Activated CD8-positive, alpha-beta T cell treated with anti-CD3 and anti-CD28 coated beads, Interleukin-2, amount 10 ng/mL, durations not matched to agents 7 days and 5 days (primary cell): Measurements from ENCODE around the gene LBHD1. TPM values are rescaled to one million over a fixed set of nuclear protein-coding genes. Genes with fewer than 3 reads are reported as not detected.
"Not testable (repeated sequence)": the region's sequence is repeated elsewhere in the genome, so short reads cannot be mapped to it uniquely, and the experiment has no call there.

Experiments used
- ATAC-seq: fragments of 150-1000 bp; cut with Tn5 transposase; one replicate; pipeline ENCODE4 v1.10.0; 2021; ENCODE audit warnings: moderate library complexity
- CTCF ChIA-PET: fragments of 350-600 bp; sonication (Branson Sonifier 250); formaldehyde crosslinking; loops from one replicate; lab custom pipeline; 2021; ENCODE audit warnings: antibody characterized with exemption; lab: Charles Lee
- POLR2A ChIA-PET: fragments of 350-600 bp; sonication (Branson Sonifier 250); formaldehyde crosslinking; loops from one replicate; lab custom pipeline; 2021; ENCODE audit warnings: antibody characterized with exemption; lab: Charles Lee
- DNase-seq: peaks from one replicate; pipeline ENCODE4 v3.0.0-alpha.2; 2020
- H3K27ac Mint-ChIP-seq: one replicate; pipeline ENCODE4 v1.8.0; 2021; ENCODE audit warnings: mild to moderate bottlenecking, mixed read lengths
- H3K27me3 Mint-ChIP-seq: one replicate; pipeline ENCODE4 v1.8.0; 2021; ENCODE audit warnings: low read depth, mixed read lengths
- H3K36me3 Mint-ChIP-seq: one replicate; pipeline ENCODE4 v1.8.0; 2021; ENCODE audit warnings: low read depth, mixed read lengths
- H3K4me1 Mint-ChIP-seq: one replicate; pipeline ENCODE4 v1.8.0; 2021; ENCODE audit warnings: low read depth, mixed read lengths
- H3K4me3 Mint-ChIP-seq: one replicate; pipeline ENCODE4 v1.8.0; 2021; ENCODE audit warnings: mild to moderate bottlenecking, mixed read lengths
- H3K9me3 Mint-ChIP-seq: one replicate; pipeline ENCODE4 v1.8.0; 2022; ENCODE audit warnings: mixed read lengths; ENCODE audit not compliant: insufficient read depth
- total RNA-seq, 2 experiments: library from RNA; stranded (reverse); gene quantifications; one replicate each; pipeline ENCODE4 v1.2.3, GENCODE V29; 2021

Gene LBHD1
- total RNA-seq, 2 experiments from 2014 or later = 22.3 to 25.0 TPM

DNA sequence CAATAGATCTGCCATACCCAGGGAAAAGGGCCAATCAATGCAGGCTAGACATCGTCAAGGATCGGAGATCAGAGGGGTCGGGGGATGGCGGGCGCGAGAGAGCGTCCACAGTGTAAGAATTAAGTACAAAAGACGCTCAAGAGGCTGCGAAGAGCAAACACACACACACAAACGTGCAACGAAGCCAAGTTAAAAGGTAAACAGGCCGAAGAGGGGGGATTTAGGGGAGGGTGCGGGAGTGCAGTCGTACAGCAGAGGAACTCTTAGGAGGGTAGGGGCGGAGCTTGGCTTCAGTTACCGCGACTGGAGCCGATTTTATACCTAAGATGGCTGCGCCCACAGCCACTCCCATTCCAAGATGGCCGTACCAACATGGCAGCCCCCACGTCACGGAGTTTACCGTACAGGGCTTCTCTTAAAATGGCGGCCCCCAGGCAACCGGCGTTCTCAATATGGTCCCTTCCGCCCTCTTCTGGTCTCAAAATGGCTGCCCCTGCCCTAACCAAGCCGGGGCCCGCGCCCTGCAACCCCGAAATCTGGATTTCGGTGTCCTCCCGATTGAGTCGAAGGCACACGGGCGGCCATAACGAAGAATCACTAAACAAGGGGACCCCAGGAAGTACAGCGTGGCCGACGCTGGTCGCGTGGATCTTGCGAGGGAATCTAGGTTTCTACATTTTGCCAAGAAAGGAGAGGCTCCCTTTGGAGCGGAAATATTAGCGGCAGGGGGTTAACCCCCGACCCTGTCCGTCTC is 37.4 kb upstream of the LBHD1 start:
- no peaks in the 10 kb centered on the region for H3K27me3 Mint-ChIP-seq

GRCh38 chr11:62708793-62709192 is 36.7 kb upstream of the LBHD1 start:
- ChIA-PET CTCF (interaction anchor here (1.0 to 3.6 kb wide), 7 partner anchors 11 to 284 kb away, joined by 3 to 15 read pairs (median 4); partner anchors contain the start of genes HNRNPUL2 and TUT1), POLR2A (interaction anchor here (0.6 to 11.7 kb wide), 26 partner anchors 9 to 569 kb away, joined by 3 to 123 read pairs (median 6); partner anchors contain the start of genes C11orf98, CSKMT, EEF1G and HNRNPUL2)
- ATAC-seq (peak; percentile 36), DNase-seq (peak; percentile 73)
- peak overlapping the region; percentile 85 for H3K4me3 Mint-ChIP-seq
- H3K36me3 Mint-ChIP-seq = peaks cover 51% of the 10 kb centered on the region
- H3K9me3 Mint-ChIP-seq = no peaks in the 10 kb centered on the region
- H3K27ac Mint-ChIP-seq = peak overlapping the region; percentile 95
- H3K4me1 Mint-ChIP-seq = peaks cover 67% of the 10 kb centered on the region
- no peaks in the 10 kb centered on the region for H3K27me3 Mint-ChIP-seq

More for the DNA sequence above, 37.4 kb upstream of the LBHD1 start:
- ATAC-seq = peak; percentile 79
- Mint-ChIP-seq H3K36me3 (peaks cover 56% of the 10 kb centered on the region), H3K4me1 (peaks cover 73% of the 10 kb centered on the region), H3K4me3 (peak overlapping the region; percentile 85), H3K27ac (peak overlapping the region; percentile 95), H3K9me3 (no peaks in the 10 kb centered on the region)
- DNase-seq = peak; percentile 99
- POLR2A ChIA-PET = interaction anchor here (0.6 to 11.7 kb wide), 31 partner anchors 8 to 570 kb away, joined by 3 to 123 read pairs (median 5); partner anchors contain the start of genes C11orf98, CSKMT, EEF1G and HNRNPUL2
- CTCF ChIA-PET = interaction anchor here (1.0 to 3.6 kb wide), 6 partner anchors 18 to 285 kb away, joined by 3 to 15 read pairs (median 4); partner anchors contain the start of gene HNRNPUL2

- peak overlapping the region; percentile 95 for H3K27ac Mint-ChIP-seq
- POLR2A ChIA-PET = interaction anchor here (0.9 to 11.7 kb wide), 23 partner anchors 9 to 173 kb away, joined by 3 to 123 read pairs (median 6); partner anchors contain the start of genes C11orf98, CSKMT, EEF1G and HNRNPUL2
- H3K36me3 Mint-ChIP-seq = peaks cover 47% of the 10 kb centered on the region
- H3K4me1 Mint-ChIP-seq = peaks cover 63% of the 10 kb centered on the region
- no peak for ATAC-seq
- H3K27me3 Mint-ChIP-seq = no peaks in the 10 kb centered on the region
- CTCF ChIA-PET = interaction anchor here (0.8 to 3.6 kb wide), 5 partner anchors 11 to 148 kb away, joined by 3 to 15 read pairs (median 3); partner anchors contain the start of genes HNRNPUL2 and TUT1
- no peaks in the 10 kb centered on the region for H3K9me3 Mint-ChIP-seq
- H3K4me3 Mint-ChIP-seq = peak overlapping the region; percentile 85
- no peak for DNase-seq
These were observed 36.3 kb upstream of the LBHD1 start for GRCh38 chr11:62708392-62708791.

DNA sequence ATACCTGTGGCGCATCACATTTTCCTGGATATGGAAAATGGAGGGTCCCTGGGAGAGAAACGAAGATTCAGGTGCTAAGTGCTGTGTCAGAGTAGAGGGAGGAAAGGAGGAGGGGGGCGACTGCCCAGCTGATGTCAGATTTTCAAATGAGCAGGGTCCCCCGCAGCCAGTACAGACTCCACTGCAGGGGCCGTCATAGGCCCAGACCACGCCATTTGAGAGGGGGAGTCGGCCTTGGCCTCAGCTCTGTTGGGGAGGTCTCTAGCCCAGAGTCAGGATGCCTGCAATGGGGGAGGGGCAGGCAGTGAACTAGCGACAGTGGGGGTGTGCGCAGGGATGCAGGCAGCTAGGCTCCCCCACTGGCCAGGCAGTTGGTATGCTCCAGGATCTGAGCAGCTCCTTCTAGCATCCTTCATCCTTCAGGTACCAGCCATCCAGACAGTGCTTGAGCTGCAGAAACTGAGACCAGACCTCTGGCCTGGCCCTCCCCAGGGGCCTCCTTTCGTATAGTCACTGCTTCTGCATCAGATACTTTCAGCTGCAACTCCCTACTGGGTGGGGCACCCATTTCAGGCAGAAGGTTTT is 35.3 kb upstream of the LBHD1 start, which contains the start of the genes BSCL2 and GNG3:
Gene BSCL2 (minus strand): TSS at position 148 of the 585 bp plus-strand sequence. CDS start 229 bp downstream, outside the sequence.
Gene GNG3 (plus strand): TSS at position 400 of the 585 bp plus-strand sequence. CDS start 620 bp downstream, outside the sequence.
- ATAC-seq = no peak
- Mint-ChIP-seq H3K27me3 (no peaks in the 10 kb centered on the region), H3K9me3 (no peaks in the 10 kb centered on the region), H3K4me1 (peaks cover 53% of the 10 kb centered on the region), H3K4me3 (peak within 1 kb of the TSS; percentile 85), H3K27ac (peak within 1 kb of the TSS; percentile 95), H3K36me3 (peaks cover 41% of the 10 kb centered on the region)
- CTCF ChIA-PET = interaction anchor here (0.6 to 2.6 kb wide), 3 partner anchors 13 to 27 kb away, joined by 4 to 19 read pairs (median 4); partner anchors contain the start of gene HNRNPUL2
- POLR2A ChIA-PET = interaction anchor here (0.8 to 11.7 kb wide), 10 partner anchors 19 to 148 kb away, joined by 3 to 123 read pairs (median 6); partner anchors contain the start of genes C11orf98, CSKMT, EEF1G and HNRNPUL2
- DNase-seq = peak; percentile 35

GRCh38 chr11:62706850-62707247 is 34.8 kb upstream of the LBHD1 start:
- H3K36me3 Mint-ChIP-seq = peaks cover 40% of the 10 kb centered on the region
- no peak for DNase-seq
- POLR2A ChIA-PET = interaction anchor here (1.2 to 11.7 kb wide), 8 partner anchors 19 to 134 kb away, joined by 3 to 123 read pairs (median 7); partner anchors contain the start of genes C11orf98, CSKMT, EEF1G and HNRNPUL2
- no peak for ATAC-seq
- CTCF ChIA-PET = interaction anchor here (0.6 to 2.6 kb wide), 5 partner anchors 12 to 115 kb away, joined by 4 to 19 read pairs (median 4); partner anchors contain the start of genes HNRNPUL2 and TUT1
- no peaks in the 10 kb centered on the region for H3K27me3 Mint-ChIP-seq
- no peaks in the 10 kb centered on the region for H3K9me3 Mint-ChIP-seq
- H3K27ac Mint-ChIP-seq = peak overlapping the region; percentile 59
- peak overlapping the region; percentile 32 for H3K4me3 Mint-ChIP-seq
- H3K4me1 Mint-ChIP-seq = peaks cover 49% of the 10 kb centered on the region

GRCh38 chr11:62705880-62706849 is 34.1 kb upstream of the LBHD1 start:
- Mint-ChIP-seq H3K27ac (peak overlapping the region; percentile 83), H3K4me1 (peaks cover 49% of the 10 kb centered on the region), H3K9me3 (no peaks in the 10 kb centered on the region), H3K4me3 (peak overlapping the region; percentile 90), H3K36me3 (peaks cover 37% of the 10 kb centered on the region), H3K27me3 (no peaks in the 10 kb centered on the region)
- DNase-seq = peak; percentile 95
- ChIA-PET CTCF (interaction anchor here (0.7 to 2.6 kb wide), 7 partner anchors 9 to 115 kb away, joined by 3 to 19 read pairs (median 4); partner anchors contain the start of gene TUT1), POLR2A (interaction anchor here (0.8 to 11.7 kb wide), 9 partner anchors 20 to 135 kb away, joined by 3 to 123 read pairs (median 7); partner anchors contain the start of genes C11orf98, CSKMT, EEF1G and HNRNPUL2)
- ATAC-seq = peak; percentile 67

DNA sequence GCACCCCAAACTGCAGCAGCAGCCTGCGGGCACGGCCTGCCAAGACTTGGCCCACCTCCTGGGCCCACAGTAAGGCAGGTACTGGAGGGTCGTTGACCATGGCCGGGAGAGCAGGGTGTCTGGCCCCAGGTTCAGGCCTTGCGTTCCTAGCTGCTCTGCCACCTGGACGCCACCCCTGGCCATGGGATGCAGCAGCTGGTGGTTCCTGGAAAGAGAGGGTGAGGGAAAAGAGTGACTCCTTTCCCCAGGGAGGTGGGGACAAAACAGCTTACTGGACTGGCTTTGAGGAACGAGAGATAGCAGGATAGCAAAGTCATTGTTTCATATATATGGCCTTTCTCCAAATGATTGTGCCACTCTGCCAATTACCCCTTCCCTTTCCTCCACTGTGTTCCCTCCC is 33.3 kb upstream of the LBHD1 start:
- no peak for ATAC-seq
- H3K4me1 Mint-ChIP-seq = peaks cover 45% of the 10 kb centered on the region

DNA sequence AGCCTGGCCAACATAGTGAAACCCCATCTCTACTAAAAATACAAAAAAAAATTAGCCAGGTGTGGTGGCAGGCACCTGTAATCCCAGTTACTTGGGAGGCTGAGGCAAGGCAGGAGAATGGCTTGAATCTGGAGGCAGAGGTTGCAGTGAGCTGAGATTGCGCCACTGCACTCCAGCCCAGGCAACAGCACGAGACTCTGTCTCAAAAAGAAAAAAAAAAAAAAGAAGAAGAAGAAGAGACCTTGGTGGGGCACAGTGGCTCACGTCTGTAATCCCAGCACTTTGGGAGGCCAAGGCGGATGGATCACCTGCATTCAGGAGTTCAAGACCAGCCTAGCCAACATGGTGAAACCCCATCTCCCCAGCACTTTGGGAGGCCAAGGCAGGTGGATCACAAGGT is 31.9 kb upstream of the LBHD1 start:
- peaks cover 34% of the 10 kb centered on the region for H3K4me1 Mint-ChIP-seq
- ChIA-PET POLR2A (interaction anchor here (0.7 to 1.3 kb wide), 3 partner anchors 32 to 112 kb away, joined by 3 to 6 read pairs (median 4); partner anchors contain the start of genes C11orf98, CSKMT, LBHD1 and TUT1), CTCF (interaction anchor here (2.2 kb wide), 1 partner anchor 23 kb away, joined by 7 read pairs; no protein-coding TSS in a partner anchor)
- peaks cover 31% of the 10 kb centered on the region for H3K36me3 Mint-ChIP-seq
- DNase-seq, H3K27ac Mint-ChIP-seq, ATAC-seq, H3K4me3 Mint-ChIP-seq, H3K9me3 Mint-ChIP-seq, H3K27me3 Mint-ChIP-seq: not testable (repeated sequence)

More for the DNA sequence above, 33.3 kb upstream of the LBHD1 start:
- H3K9me3 Mint-ChIP-seq = no peaks in the 10 kb centered on the region
- POLR2A ChIA-PET = interaction anchor here (0.8 to 11.7 kb wide), 8 partner anchors 21 to 136 kb away, joined by 3 to 123 read pairs (median 7); partner anchors contain the start of genes C11orf98, CSKMT, EEF1G and HNRNPUL2
- DNase-seq = no peak
- H3K4me3 Mint-ChIP-seq = peak overlapping the region; percentile 90
- CTCF ChIA-PET = interaction anchor here (0.7 to 2.6 kb wide), 5 partner anchors 9 to 114 kb away, joined by 3 to 19 read pairs (median 4); partner anchors contain the start of gene TUT1
- peak overlapping the region; percentile 83 for H3K27ac Mint-ChIP-seq
- H3K36me3 Mint-ChIP-seq = peaks cover 37% of the 10 kb centered on the region
- no peaks in the 10 kb centered on the region for H3K27me3 Mint-ChIP-seq

- no peak for ATAC-seq
These were observed 30.2 kb upstream of the LBHD1 start for GRCh38 chr11:62702246-62702645.

More at GRCh38 chr11:62702246-62702645, 30.2 kb upstream of the LBHD1 start:
- no peak overlapping the region for H3K27ac Mint-ChIP-seq
- ChIA-PET CTCF (interaction anchor here (1.1 to 2.2 kb wide), 4 partner anchors 8 to 179 kb away, joined by 3 to 7 read pairs (median 4); partner anchors contain the start of gene SLC3A2), POLR2A (interaction anchor here (1.0 kb wide), 2 partner anchors 111 to 139 kb away, joined by 3 read pairs; partner anchors contain the start of gene TUT1)
- no peaks in the 10 kb centered on the region for H3K9me3 Mint-ChIP-seq
- H3K27me3 Mint-ChIP-seq = no peaks in the 10 kb centered on the region
- H3K4me1 Mint-ChIP-seq = peaks cover 19% of the 10 kb centered on the region
- H3K4me3 Mint-ChIP-seq = no peak overlapping the region
- DNase-seq = no peak
- peaks cover 32% of the 10 kb centered on the region for H3K36me3 Mint-ChIP-seq
